Stimulated activated CD8-positive, alpha-beta memory T cell treated with anti-CD3 and anti-CD28 coated beads, Interleukin-4, amount 100 ng/mL, for 48 hours (primary cell): ENCODE measurements around the gene PAH.
"Not testable (repeated sequence)": the region's sequence is repeated elsewhere in the genome, so short reads cannot be mapped to it uniquely, and the experiment has no call there.

Experiments used
- DNase-seq: peaks from one replicate; pipeline ENCODE4 v3.0.0-alpha.2; 2020

PAH gene

DNA sequence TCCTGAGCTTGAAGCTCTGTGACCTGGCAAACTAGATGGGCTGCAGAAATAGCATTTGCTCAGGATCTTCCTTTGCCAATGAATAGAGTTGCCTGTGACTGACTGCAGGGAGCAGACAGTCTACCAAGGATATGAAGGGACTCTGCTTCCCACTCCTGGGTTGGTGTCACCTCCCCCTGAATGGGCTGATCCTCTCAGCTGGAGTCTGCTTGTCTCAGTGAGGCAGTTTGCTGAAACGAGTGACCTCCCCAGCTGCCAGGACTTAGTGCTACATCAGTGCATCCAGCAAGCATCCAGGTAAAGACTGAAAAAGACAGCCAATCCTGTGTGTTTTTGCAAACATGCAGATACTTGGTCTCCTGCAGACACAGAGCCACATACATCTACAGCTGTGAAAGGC is 28.5 kb downstream of the PAH start:
- DNase-seq = no peak

DNA sequence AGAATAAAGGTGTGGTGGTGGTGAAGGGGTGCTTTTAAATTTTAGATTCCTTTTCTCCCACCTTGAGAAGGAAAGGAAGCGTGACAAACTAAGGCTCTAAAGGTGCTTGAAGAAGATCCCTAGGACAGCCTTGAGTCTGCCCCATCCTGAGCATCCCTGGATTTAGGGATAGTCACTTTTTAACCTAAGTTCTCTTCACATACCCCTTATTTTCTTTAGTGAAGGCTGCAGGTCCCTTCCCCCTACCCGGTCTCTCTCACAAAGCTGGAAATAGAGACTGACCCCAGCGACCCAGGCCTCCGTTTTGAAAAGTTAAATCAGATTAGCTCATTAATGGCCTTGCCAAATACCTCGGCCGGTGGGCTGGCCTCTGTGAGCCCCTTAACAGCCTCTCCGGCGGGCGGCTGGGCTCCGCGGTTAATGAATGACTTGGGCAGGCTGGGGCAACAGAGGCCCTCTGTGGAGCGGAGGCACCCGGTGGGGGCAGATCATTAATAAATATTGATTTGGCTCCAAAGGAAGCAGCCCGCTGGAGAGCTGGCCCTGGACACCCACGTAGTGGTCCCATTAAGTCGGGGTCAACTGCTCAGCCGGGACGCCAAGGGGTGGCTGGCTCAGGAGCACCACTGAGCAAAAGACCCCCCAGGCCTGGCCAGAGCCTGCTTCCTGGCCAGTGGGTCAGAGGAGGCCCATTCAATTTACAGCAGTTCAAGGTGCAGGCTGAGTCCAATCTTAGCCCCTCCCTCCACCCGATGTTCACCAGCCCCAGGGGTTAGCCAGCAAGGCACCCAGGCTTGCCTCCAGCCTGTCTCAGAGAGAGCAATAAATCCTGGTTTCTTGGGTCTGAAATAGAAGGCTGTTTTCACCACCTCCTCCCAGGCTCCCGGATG is 31.8 kb downstream of the PAH start:
- no peak for DNase-seq

- peak; percentile 63 for DNase-seq
These were observed 33.7 kb downstream of the PAH start for GRCh38 chr12:102883204-102883799.

GRCh38 chr12:102880783-102881182 is 36.3 kb downstream of the PAH start:
- DNase-seq = no peak

- DNase-seq = peak; percentile 41
These were observed 37.8 kb downstream of the PAH start for GRCh38 chr12:102879144-102879763.

- no peak for DNase-seq
These were observed 40.2 kb downstream of the PAH start for GRCh38 chr12:102876883-102877282.

- DNase-seq = no peak
These were observed 42.2 kb downstream of the PAH start for GRCh38 chr12:102874819-102875218.

DNA sequence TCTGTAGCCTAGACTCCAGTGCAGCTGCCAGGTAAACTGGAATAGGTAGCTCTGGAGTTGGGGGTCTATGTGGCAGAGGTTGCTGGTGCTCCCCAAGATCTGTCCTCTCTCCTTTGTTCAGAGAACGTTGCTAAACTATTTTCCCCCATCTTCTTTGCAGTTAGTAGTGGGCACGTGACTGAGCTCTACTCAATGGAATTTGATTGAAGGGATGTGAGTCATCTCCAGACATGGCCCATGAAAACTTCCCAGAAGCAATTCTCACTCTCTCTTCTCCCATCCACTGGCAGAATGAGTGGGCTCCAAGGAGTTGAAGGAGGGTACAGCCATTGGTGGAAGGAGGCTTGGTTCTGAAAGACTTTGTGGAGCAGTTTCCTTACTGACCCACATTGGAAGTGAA is 44.0 kb downstream of the PAH start:
- DNase-seq = no peak

DNA sequence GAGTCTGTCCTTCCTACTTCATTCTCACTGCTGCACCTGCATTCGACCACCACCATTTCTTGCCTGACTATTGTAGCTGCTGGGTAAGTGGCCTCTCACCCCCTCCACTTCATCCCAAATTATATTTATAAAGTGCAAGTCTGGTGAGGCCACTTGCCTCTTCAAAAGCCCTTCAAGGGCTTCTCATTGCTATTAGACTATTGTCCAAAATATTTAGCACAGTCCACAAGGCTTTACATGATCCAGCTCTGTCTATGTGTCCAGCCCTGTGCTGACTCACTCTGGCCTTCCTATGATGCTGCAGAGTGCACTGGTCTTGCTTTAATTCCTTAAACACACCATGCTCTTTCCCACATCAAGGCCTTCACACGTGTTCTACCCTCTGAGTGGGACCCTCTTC is 46.0 kb downstream of the PAH start:
- no peak for DNase-seq

DNA sequence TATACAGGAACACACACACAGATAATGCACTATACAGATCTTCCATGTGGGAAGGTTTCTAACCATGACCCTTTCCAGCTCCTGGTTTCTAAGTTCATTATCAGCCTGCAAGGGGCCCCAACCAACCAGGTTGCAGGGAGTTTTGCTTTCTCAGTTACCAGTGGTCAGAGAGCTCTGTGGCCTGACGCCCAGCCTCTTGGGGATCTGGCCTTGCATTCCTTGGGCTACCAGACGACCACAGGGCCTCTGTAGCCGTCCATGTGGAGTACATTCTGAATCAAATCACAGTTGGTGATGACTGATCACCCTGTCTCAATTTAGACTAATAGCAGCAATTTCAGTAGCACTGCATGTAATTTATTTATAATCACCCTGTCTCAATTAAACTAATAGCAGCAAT is 47.5 kb downstream of the PAH start:
- no peak for DNase-seq

DNA sequence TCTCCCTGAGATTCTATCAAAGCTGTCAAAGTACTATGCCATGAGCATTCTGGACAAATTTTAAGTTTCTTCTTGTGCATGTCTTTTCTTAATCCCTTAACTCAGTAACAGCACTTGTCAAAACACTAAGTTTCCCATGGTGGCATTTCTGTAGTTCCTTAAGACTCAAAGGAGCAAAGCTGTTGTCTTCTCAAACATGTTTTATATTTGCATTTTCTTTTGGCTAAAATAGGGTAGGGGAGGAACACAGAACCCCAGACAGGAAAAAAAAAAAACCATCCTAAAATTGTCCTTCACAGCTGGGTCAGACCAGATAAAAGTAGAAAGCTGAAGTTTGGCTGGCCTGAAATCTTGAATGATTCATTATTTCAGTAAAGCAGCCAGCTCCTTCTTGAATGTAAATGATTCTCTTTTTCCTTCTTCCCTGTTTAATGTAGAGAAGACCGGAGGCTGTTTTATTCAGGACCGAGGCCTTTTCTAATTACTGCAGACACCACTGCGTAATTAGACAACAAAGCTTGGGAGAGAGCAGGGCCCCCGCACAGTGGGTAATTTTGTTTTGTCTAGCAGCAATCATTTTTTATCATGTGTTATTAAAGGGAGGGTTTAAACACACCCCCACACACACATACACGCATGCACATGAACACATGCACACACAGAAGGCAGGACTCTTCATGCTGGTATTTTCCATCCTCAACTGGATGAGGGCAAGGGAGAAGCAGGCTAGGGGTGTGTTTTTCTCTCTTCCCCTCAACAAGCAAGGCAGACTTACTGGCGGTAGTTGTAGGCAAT is 51.0 kb downstream of the PAH start:
- no peak for DNase-seq

DNA sequence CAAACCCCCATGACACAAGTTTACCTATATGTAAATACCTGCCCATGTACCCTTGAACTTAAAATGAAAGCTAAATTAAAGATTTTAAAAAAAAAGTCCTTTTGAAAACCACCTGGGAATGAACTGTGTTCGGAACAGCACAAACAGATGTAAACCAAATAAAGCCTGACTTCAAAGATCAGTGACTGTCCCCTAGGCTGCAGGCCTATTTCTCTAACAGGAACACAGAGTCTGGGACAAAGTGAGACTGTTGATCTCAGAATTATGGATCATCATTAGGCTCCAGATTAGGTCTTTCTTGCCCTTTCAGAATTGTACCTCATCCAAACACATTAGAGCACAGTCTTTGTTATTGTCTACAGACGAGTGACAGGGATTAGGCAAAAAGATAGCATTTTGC is 54.6 kb downstream of the PAH start:
- DNase-seq = no peak

DNA sequence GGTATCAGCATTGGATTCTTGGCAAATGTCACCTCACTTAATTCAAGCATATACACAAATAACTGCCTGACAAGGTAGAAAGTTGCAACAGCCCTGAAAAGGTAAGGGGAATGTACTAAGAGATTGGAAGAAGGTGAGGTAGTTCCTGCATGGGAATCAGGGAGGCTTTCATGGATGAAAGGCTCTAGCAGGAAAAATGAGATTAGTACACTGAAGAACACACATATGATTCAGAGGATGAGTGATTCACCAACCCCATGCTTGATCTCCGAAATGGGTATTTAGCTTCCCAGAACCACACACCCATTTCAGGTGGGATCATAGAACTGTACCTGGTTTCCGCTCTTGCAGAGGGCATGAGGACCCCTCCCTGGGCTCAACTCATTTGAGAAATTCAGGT is 65.8 kb downstream of the PAH start:
- no peak for DNase-seq

DNA sequence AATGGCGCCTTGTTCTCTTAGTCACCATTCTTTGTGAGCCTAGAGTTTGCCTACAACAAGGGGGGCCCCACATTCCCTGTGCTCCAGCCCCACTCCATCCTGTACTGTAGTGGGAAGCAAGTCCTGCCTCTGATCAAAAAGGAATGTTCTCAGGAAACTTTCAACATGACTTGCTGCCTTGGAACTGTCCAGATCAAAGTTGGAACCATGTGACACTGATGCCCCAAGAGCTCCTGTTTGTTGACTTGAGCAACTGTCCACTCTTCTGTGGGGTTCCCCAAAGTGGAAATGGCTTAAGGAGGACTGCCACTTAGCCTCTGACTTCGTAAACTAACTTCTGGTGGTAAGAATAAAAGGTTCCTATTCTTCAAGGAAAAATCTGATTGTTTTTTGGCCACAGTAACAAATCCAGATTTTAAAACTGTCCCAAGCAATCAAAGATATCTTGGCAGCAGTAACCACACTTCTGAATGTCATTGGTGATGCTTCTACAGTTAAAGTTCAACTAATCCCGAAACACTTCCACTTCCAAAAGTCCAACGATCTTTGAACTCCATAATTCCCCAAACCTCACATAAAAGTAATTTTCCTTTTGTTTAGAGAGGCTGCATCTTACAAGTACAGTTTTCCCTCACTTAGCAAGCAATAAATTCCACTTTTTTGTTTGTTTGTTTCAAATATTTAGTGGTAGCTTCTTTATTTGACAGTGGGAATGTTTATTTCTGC is 67.2 kb downstream of the PAH start:
- no peak for DNase-seq

GRCh38 chr12:102848832-102849231 is 68.2 kb downstream of the PAH start:
- DNase-seq = no peak

DNA sequence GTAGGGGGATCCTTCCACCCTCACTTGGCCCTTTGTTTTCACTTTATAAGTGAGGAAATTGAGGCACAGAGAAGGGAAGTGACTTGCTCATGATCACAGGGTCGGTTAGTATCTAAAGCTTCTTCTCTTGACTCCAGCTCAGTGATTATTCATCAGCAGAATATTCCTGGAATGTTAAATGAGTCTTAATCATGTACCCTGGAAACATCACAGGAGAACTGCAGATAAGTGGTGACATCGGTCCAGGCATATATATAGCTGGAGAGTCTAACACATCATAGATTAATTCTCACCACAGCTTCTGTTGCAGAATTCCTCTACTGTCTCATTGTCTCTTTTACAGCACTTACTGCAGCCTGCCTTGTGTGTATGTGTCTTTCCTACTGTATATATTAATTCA is 69.9 kb downstream of the PAH start:
- no peak for DNase-seq

- no peak for DNase-seq
These were observed 83.2 kb downstream of the PAH start for GRCh38 chr12:102833687-102834441.

DNA sequence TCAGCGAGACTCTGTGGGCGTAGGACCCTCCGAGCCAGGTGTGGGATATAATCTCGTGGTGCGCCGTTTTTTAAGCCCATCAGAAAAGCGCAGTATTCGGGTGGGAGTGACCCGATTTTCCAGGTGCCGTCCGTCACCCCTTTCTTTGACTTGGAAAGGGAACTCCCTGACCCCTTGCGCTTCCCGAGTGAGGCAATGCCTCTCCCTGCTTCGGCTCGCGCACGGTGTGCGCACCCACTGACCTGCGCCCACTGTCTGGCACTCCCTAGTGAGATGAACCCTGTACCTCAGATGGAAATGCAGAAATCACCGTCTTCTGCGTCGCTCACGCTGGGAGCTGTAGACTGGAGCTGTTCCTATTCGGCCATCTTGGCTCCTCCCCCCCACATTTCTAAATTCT is 84.2 kb downstream of the PAH start:
- DNase-seq = not testable (repeated sequence)

DNA sequence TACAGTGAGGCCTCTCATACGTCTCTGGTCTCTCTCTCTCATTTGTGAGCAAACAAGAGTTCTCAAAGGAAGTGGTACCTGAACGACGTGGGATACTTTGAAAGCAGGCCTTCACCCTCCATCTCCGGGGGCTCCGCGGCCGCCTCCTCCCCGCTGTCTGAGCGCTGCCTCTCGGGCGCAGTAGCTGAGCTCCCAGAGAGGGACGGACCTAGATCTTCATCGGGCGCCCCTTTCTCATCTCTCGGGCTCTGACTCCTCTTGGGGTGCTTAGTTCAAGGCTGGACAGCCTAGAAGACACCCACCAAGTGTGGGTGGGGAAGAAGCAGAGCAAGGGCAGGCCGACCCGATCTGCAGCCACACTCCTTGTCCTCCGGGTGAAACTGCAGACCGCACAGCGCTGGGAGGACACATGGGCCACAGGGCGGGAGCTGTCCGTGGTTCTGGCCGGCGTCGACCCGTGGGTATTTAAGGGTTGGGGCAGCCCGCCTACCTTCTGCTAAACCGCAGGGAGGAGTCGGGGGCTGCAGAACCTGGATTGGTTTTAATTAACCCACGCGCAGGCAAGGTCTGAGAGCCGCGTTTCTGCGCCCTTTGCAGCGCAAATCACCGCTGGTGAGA is 92.7 kb downstream of the PAH start:
- DNase-seq = no peak

DNA sequence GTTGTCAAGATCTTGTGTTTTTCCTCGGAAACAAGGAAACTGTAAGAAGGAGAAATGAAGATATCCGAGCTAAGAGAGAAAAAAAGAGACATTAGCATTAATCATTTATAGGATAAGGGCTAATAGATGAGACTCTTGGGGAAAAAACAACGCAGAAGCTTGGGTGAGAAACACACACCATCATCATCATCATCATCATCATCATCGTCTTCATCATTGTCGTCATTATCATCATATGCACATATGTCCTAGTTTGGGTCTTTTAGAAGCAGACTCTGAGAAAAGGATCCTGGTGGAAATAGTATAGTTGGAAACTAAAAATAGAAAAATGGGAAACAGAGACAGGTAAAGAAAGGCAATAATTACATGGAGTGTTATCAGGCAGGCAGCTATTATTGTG is 95.9 kb downstream of the PAH start:
- DNase-seq = no peak

DNA sequence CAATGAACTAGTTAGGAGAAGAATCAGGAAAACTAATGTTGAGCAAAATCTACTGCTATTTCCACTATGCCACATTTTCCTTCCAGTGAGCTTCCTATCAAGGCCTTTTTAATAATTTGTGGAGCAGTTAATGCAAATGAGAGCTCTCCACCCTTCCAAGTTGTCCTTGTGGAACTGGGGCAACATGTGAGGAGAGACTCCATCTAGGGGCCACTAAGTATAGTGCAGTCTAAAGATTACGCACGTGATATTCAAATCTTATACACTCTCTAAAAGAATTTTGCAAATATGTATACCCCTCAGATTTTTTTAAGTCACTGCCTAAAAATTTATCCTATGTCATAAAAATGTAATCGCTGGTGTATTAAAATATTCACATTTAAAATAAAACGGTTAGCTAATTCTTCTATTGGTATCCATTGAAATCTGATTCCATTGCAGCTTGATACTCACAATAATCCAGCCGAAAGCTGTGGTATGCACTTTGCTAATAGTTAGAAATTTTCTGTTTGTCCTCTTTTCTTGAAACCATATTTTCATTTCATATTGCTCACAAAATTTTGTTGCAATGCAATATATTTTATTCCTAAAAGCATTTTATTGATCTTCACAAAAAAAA is 100.1 kb downstream of the PAH start:
- no peak for DNase-seq
